Left lung (tissue), 10 donors: ENCODE measurements around the gene N4BP3. TPM values are rescaled to one million over a fixed set of nuclear protein-coding genes. Genes with fewer than 3 reads are reported as not detected.

Experiments
- ATAC-seq: fragments of 200-7000 bp; cut with Tn5 transposase; one replicate; pipeline ENCODE4 v1.9.1; 2020; ENCODE audit warnings: moderate library complexity
- DNase-seq, 4 donors: peaks; one replicate each; pipeline ENCODE4 v3.0.0-alpha.2; 2013 to 2020
- H3K27ac ChIP-seq, 2 donors: fragments of 200-600 bp; sonication (generic) in 1 of 2; one replicate each; pipeline versions ENCODE4 v1.5.0 to v1.8.0; 2020 to 2021
- H3K27me3 ChIP-seq, 2 donors: fragments of 200-600 bp; sonication (generic) in 1 of 2; one replicate each; pipeline versions ENCODE4 v1.5.0 to v1.8.0; 2020 to 2021
- H3K36me3 ChIP-seq, 2 donors: fragments of 200-600 bp; sonication (generic) in 1 of 2; one replicate each; pipeline versions ENCODE4 v1.5.0 to v1.8.0; 2020 to 2021
- H3K4me1 ChIP-seq, 2 donors: fragments of 200-600 bp; one replicate each; pipeline ENCODE4 v1.8.0; 2021
- H3K4me3 ChIP-seq, 2 donors: fragments of 200-600 bp; sonication (generic) in 1 of 2; one replicate each; pipeline versions ENCODE4 v1.5.0 to v1.8.0; 2020 to 2021; ENCODE audit warnings: mild to moderate bottlenecking in 1 of 2
- H3K9me3 ChIP-seq, 2 donors: fragments of 200-600 bp; sonication (generic) in 1 of 2; one replicate each; pipeline versions ENCODE4 v1.5.0 to v1.8.0; 2020 to 2021
- intact Hi-C, 2 donors: fragments of 100-400 bp; cut with DNase I; formaldehyde crosslinking; loops; one replicate each; pipeline versions ENCODE4 v1.11.2 to v1.14.2; 2022
- polyA plus RNA-seq, 6 donors: library from polyadenylated mRNA; unstranded; fragments of 120-200 nt; gene quantifications; one replicate each; pipeline ENCODE4 v1.2.1, GENCODE V29; 2013; ENCODE audit not compliant: insufficient read length in 6 of 6
- total RNA-seq, 2 donors: library from RNA; stranded (reverse); fragmentation: NEBNext Ultra II Directional; extraction: Animal tissue kit (Norgen Biotek cat#: 25700); gene quantifications; one replicate each; pipeline ENCODE4 v1.2.1, GENCODE V29; 2021
- TF ChIP-seq, protein P1 (sequence below), 2 donors: fragments of 200-600 bp; sonication (generic) in 1 of 2; IDR thresholded peaks; one replicate each; pipeline versions ENCODE4 v1.5.0 to v1.8.0; 2021; ENCODE audit warnings: antibody characterized with exemption in 2 of 2
- donor health status: DM: no; HTN: yes; CAD: no.
- donor health status: DM: no; HTN: no; CAD: no.

The N4BP3 gene
- total and polyA plus RNA-seq, 8 donors, result 3.6 to 20.4 (median 15.4) TPM

DNA sequence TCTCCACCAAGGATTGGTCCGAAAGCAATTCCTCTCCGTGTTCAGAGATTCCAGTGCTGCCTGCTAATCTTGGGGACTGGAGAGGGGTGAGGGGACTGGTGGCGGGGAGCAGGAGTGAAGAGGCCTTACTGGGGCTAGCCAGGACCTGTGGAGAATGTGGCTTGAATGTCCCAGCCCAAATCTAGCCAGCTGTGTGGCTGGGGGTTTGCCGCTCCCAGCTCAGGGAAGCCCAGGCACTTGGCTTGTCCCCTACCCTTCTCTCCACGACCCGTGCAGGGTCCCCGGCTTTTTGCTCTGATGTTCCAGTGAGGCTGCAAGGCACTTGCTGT is 2.4 kb downstream of the N4BP3 start:
- H3K9me3 ChIP-seq, result no peaks in the 10 kb centered on the region
- peak overlapping the region in 1 of 2 donors; percentile 56 for H3K4me3 ChIP-seq
- ATAC-seq, result no peak
- peaks cover 6 to 60% of the 10 kb centered on the region in 2 donors for H3K4me1 ChIP-seq
- intact Hi-C loops, result no loop called here
- TF ChIP-seq, protein P1, sequence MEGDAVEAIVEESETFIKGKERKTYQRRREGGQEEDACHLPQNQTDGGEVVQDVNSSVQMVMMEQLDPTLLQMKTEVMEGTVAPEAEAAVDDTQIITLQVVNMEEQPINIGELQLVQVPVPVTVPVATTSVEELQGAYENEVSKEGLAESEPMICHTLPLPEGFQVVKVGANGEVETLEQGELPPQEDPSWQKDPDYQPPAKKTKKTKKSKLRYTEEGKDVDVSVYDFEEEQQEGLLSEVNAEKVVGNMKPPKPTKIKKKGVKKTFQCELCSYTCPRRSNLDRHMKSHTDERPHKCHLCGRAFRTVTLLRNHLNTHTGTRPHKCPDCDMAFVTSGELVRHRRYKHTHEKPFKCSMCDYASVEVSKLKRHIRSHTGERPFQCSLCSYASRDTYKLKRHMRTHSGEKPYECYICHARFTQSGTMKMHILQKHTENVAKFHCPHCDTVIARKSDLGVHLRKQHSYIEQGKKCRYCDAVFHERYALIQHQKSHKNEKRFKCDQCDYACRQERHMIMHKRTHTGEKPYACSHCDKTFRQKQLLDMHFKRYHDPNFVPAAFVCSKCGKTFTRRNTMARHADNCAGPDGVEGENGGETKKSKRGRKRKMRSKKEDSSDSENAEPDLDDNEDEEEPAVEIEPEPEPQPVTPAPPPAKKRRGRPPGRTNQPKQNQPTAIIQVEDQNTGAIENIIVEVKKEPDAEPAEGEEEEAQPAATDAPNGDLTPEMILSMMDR (IDR thresholded peaks at IDR 0.05), result no peak
- peaks cover 17 to 77% of the 10 kb centered on the region in 2 donors for H3K27me3 ChIP-seq
- H3K27ac ChIP-seq, result peak overlapping the region in 1 of 2 donors; percentile 40
- no peak for DNase-seq
- H3K36me3 ChIP-seq, result no peaks in the 10 kb centered on the region

DNA sequence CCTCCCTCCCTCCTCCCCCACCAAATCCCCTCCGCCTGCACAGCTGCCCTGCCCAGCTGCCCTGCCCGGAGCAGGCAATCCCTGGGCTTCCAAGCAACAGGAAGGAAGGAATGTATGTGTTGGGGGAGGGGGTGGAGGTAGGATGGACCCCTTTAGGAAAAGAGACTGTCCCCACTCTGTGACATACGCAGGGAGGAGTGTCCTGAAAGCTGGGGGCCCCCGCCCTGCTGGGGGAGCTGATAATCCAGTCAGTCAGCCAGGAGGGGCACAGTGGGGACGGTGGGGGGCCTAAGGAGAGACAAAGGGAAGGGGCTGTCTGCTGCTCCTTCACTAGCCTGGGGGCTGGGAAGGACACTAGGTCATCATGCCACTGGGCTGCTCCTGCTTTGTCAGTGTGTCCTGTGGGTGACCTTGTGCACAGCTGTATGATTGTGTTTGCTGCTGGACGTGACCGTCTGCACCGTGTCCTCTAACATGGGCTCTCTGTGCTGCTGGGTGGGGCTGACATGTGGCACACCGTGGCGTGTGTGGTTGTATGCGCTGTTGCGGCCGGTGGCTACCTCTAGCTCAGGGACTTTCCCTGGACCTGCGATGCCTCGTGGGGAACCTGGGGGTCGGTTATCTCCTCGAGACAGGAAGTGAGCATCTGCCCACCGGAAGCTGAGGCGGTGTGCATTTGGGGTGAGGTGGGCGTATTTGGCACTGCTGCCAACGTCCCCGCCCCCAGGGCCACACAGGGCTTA is 3.0 kb downstream of the N4BP3 start:
- ATAC-seq (no peak), DNase-seq (peak in 1 of 4 donors; percentile 52)
- Histone ChIP-seq H3K4me3 (peak overlapping the region in 1 of 2 donors; percentile 56), H3K27me3 (peaks cover 17 to 72% of the 10 kb centered on the region in 2 donors), H3K36me3 (no peaks in the 10 kb centered on the region), H3K9me3 (no peaks in the 10 kb centered on the region), H3K27ac (peak overlapping the region in 1 of 2 donors; percentile 40), H3K4me1 (peaks cover 8 to 66% of the 10 kb centered on the region in 2 donors)
- intact Hi-C loops, result no loop called here
- TF ChIP-seq, protein P1 (IDR thresholded peaks at IDR 0.05), result no peak

DNA sequence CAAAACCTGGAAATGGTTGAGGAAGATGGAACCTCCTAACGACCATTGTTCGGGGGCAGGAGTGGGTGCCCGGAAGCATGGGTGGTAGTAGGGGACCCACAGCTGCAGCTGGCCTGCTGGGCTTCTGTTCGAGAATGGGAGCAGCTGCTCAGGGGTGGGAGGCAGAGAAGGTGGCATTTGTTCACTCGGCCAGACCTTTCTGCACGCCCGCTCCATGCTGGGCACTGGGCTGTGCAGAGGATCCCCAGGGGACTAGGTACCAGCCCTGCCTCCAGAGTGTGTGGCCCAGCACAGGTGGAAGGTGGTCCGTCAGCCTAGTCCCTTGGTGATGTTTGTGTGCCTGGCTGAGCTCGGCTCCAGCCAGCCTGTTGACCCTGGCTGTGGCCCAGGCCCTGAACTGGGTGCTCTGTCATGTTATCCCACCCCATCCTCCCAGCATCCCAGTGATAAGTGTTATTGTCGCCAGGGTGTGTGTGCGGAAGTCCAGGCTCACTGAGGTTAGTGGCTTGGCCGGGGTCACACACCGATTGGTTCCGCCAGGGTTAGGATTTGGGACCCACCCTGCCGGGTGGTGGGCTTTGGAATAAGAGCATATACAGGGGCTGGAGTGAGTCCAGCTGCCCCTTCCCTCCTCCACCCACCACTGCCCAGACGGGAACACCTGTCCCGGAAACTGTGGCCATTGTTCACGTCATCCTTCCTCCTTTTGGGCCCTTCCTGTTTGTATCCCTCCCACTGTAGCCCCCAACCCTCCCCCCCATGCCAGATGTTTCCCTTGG is 4.8 kb downstream of the N4BP3 start:
- Histone ChIP-seq H3K4me1 (peaks cover 8 to 69% of the 10 kb centered on the region in 2 donors), H3K4me3 (no peak overlapping the region), H3K9me3 (no peaks in the 10 kb centered on the region), H3K36me3 (peaks cover 0 to 9% of the 10 kb centered on the region in 2 donors), H3K27me3 (peaks cover 17 to 63% of the 10 kb centered on the region in 2 donors), H3K27ac (peak overlapping the region in 1 of 2 donors; percentile 53)
- intact Hi-C loops, result no loop called here
- TF ChIP-seq, protein P1 (IDR thresholded peaks at IDR 0.05), result no peak
- DNase-seq, result peak in 1 of 4 donors; percentile 36
- ATAC-seq, result no peak

DNA sequence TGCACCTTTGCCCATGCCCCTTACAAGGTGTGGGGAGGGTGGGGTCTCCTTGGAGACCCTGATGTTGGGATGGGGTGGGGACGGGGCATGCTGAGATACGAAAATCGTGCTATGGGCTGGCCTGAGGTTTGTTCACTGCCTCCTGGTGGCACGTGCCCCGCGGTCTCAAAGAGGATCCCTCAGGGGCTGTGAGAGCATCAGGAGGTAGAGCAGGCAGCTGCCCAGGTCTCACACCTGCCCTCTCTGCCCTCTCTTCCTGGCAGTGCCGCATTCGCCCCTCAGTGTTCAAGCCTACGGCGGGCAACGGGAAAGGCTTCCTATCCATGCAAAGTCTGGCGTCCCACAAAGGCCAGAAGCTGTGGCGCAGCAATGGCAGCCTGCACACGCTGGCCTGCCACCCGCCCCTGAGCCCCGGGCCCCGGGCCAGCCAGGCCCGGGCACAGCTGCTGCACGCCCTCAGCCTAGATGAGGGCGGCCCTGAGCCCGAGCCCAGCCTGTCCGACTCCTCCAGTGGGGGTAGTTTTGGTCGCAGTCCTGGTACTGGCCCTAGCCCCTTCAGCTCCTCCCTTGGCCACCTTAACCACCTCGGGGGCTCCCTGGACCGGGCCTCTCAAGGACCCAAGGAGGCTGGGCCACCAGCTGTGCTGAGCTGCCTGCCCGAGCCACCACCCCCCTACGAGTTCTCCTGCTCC is 6.7 kb downstream of the N4BP3 start:
- Histone ChIP-seq H3K27ac (peak overlapping the region in 1 of 2 donors; percentile 33), H3K36me3 (peaks cover 0 to 9% of the 10 kb centered on the region in 2 donors), H3K4me3 (no peak overlapping the region), H3K9me3 (no peaks in the 10 kb centered on the region), H3K4me1 (peaks cover 3 to 53% of the 10 kb centered on the region in 2 donors), H3K27me3 (peaks cover 3 to 44% of the 10 kb centered on the region in 2 donors)
- intact Hi-C loops, result no loop called here
- ATAC-seq (no peak), DNase-seq (no peak)
- TF ChIP-seq, protein P1 (IDR thresholded peaks at IDR 0.05), result no peak
